ENCODE measurements around the gene STYX. TPM values are rescaled to one million over a fixed set of nuclear protein-coding genes. Genes with fewer than 3 reads are reported as not detected.
A peak's percentile ranks its signal among the peaks of the same experiment; 100 is the strongest.
"Not testable (repeated sequence)": the region's sequence is repeated elsewhere in the genome, so short reads cannot be mapped to it uniquely, and the experiment has no call there.

STYX gene
- total RNA-seq, 1 experiment from 2014 or later = 24.4 TPM

GRCh38 chr14:52748647-52749292 is 18.8 kb downstream of the STYX start:
- Mint-ChIP-seq H3K9me3 (ENCODE audit: unreplicated experiment) (no peaks in the 10 kb centered on the region), H3K27ac (ENCODE audit: unreplicated experiment) (no peak overlapping the region), H3K4me1 (ENCODE audit: low read depth, unreplicated experiment) (no peaks in the 10 kb centered on the region), H3K4me3 (ENCODE audit: unreplicated experiment) (no peak overlapping the region), H3K27me3 (ENCODE audit: insufficient read depth, unreplicated experiment) (no peaks in the 10 kb centered on the region), H3K36me3 (ENCODE audit: insufficient read depth, unreplicated experiment) (peaks cover 9% of the 10 kb centered on the region)
- no peak for TF ChIP-seq CTCF (IDR thresholded peaks at IDR 0.05; ENCODE audit: insufficient read depth in 1 of 2, low read depth in 1 of 2, low read length in 1 of 2, severe bottlenecking in 1 of 2, unreplicated experiment in 1 of 2)
- POLR2A ChIA-PET = no interaction called here
- Histone ChIP-seq H3K27me3 (replicated peaks; ENCODE audit: control insufficient read depth, insufficient read depth, low read length) (no peaks in the 10 kb centered on the region), H3K4me1 (no peaks in the 10 kb centered on the region), H3K9me3 (no peaks in the 10 kb centered on the region), H3K4me3 (ENCODE audit: low read depth, low read length) (no peak overlapping the region), H3K36me3 (ENCODE audit: control insufficient read depth, insufficient read depth, low read length) (no peaks in the 10 kb centered on the region)
- intact Hi-C loops (cut with micrococcal nuclease; ENCODE audit: unreplicated experiment) = no loop called here
- DNase-seq = no peak
- BruUV-seq (replicated peaks) = no TSS peak
- CTCF ChIA-PET = no interaction called here

GRCh38 chr14:52755607-52756316 is 25.8 kb downstream of the STYX start:
- TF ChIP-seq CTCF (IDR thresholded peaks at IDR 0.05; ENCODE audit: insufficient read depth in 1 of 2, low read depth in 1 of 2, low read length in 1 of 2, severe bottlenecking in 1 of 2, unreplicated experiment in 1 of 2) = no peak
- no TSS peak for BruUV-seq (replicated peaks)
- peaks cover 7% of the 10 kb centered on the region for H3K4me1 Mint-ChIP-seq (ENCODE audit: low read depth, unreplicated experiment)
- H3K9me3 Mint-ChIP-seq (ENCODE audit: unreplicated experiment) = no peaks in the 10 kb centered on the region
- Histone ChIP-seq H3K36me3 (ENCODE audit: control insufficient read depth, insufficient read depth, low read length) (no peaks in the 10 kb centered on the region), H3K4me3 (ENCODE audit: low read depth, low read length) (no peak overlapping the region), H3K4me1 (peaks cover 13% of the 10 kb centered on the region), H3K27me3 (replicated peaks; ENCODE audit: control insufficient read depth, insufficient read depth, low read length) (no peaks in the 10 kb centered on the region), H3K9me3 (no peaks in the 10 kb centered on the region)
- peak overlapping the region; percentile 22 for H3K4me3 Mint-ChIP-seq (ENCODE audit: unreplicated experiment)
- peak in 1 of 2 experiments; percentile 27 for DNase-seq
- CTCF ChIA-PET = interaction anchor here (0.7 kb wide), 1 partner anchor 179 kb away, joined by 6 read pairs; no protein-coding TSS in a partner anchor
- POLR2A ChIA-PET = interaction anchor here (0.5 to 0.9 kb wide), 8 partner anchors 21 to 1117 kb away, joined by 3 to 6 read pairs (median 4); no protein-coding TSS in a partner anchor
- H3K36me3 Mint-ChIP-seq (ENCODE audit: insufficient read depth, unreplicated experiment) = peaks cover 15% of the 10 kb centered on the region
- H3K27ac Mint-ChIP-seq (ENCODE audit: unreplicated experiment) = peak overlapping the region; percentile 54
- intact Hi-C loops (cut with micrococcal nuclease; ENCODE audit: unreplicated experiment) = no loop called here
- H3K27me3 Mint-ChIP-seq (ENCODE audit: insufficient read depth, unreplicated experiment) = no peaks in the 10 kb centered on the region

GRCh38 chr14:52759145-52759544 is 29.2 kb downstream of the STYX start:
- Mint-ChIP-seq H3K27ac (ENCODE audit: unreplicated experiment) (no peak overlapping the region), H3K9me3 (ENCODE audit: unreplicated experiment) (no peaks in the 10 kb centered on the region), H3K27me3 (ENCODE audit: insufficient read depth, unreplicated experiment) (no peaks in the 10 kb centered on the region), H3K36me3 (ENCODE audit: insufficient read depth, unreplicated experiment) (peaks cover 29% of the 10 kb centered on the region), H3K4me1 (ENCODE audit: low read depth, unreplicated experiment) (peaks cover 7% of the 10 kb centered on the region), H3K4me3 (ENCODE audit: unreplicated experiment) (no peak overlapping the region)
- H3K36me3 ChIP-seq (ENCODE audit: control insufficient read depth, insufficient read depth, low read length) = no peaks in the 10 kb centered on the region
- H3K27me3 ChIP-seq (replicated peaks; ENCODE audit: control insufficient read depth, insufficient read depth, low read length) = no peaks in the 10 kb centered on the region
- ChIA-PET CTCF (no interaction called here), POLR2A (no interaction called here)
- no peak overlapping the region for H3K4me3 ChIP-seq (ENCODE audit: low read depth, low read length)
- H3K4me1 ChIP-seq = peaks cover 13% of the 10 kb centered on the region
- BruUV-seq (replicated peaks) = no TSS peak
- intact Hi-C loops (cut with micrococcal nuclease; ENCODE audit: unreplicated experiment) = no loop called here
- H3K9me3 ChIP-seq = no peaks in the 10 kb centered on the region
- no peak for DNase-seq
- TF ChIP-seq CTCF (IDR thresholded peaks at IDR 0.05; ENCODE audit: insufficient read depth in 1 of 2, low read depth in 1 of 2, low read length in 1 of 2, severe bottlenecking in 1 of 2, unreplicated experiment in 1 of 2) = no peak

GRCh38 chr14:52762923-52763322 is 33.0 kb downstream of the STYX start:
- H3K4me3 Mint-ChIP-seq (ENCODE audit: unreplicated experiment); H3K4me1 ChIP-seq; H3K27me3 Mint-ChIP-seq (ENCODE audit: insufficient read depth, unreplicated experiment); POLR2A ChIA-PET; H3K4me3 ChIP-seq (ENCODE audit: low read depth, low read length); CTCF ChIA-PET; H3K4me1 Mint-ChIP-seq (ENCODE audit: low read depth, unreplicated experiment); BruUV-seq (replicated peaks); H3K27ac Mint-ChIP-seq (ENCODE audit: unreplicated experiment); DNase-seq; H3K36me3 ChIP-seq (ENCODE audit: control insufficient read depth, insufficient read depth, low read length); H3K9me3 ChIP-seq; H3K27me3 ChIP-seq (replicated peaks; ENCODE audit: control insufficient read depth, insufficient read depth, low read length); H3K9me3 Mint-ChIP-seq (ENCODE audit: unreplicated experiment): not testable (repeated sequence)
- intact Hi-C loops (cut with micrococcal nuclease; ENCODE audit: unreplicated experiment) = loop anchor here (10.0 kb wide), 1 partner anchor 418 kb away; no protein-coding TSS in a partner anchor
- H3K36me3 Mint-ChIP-seq (ENCODE audit: insufficient read depth, unreplicated experiment) = peaks cover 38% of the 10 kb centered on the region
